CD14-positive monocyte (primary cell): Measurements from ENCODE around the gene FRMPD2. TPM values are rescaled to one million over a fixed set of nuclear protein-coding genes. Genes with fewer than 3 reads are reported as not detected.

Experiments used
- DNase-seq, 3 donors: peaks; one replicate each; pipeline ENCODE4 v3.0.0-alpha.2; 2011 to 2022
- H2AFZ ChIP-seq: 2 replicates; pipeline ENCODE4 v1.6.0; 2012; ENCODE audit warnings: mild to moderate bottlenecking, low read depth, low read length, inconsistent platforms; ENCODE audit not compliant: insufficient read depth, poor library complexity, severe bottlenecking
- H3K27ac ChIP-seq, 2 donors: 1 replicate in 1 of 2; 2 replicates in 1 of 2; pipeline ENCODE4 v1.5.1; 2012 to 2013; ENCODE audit warnings: low read length in 2 of 2, control low read depth in 1 of 2, inconsistent platforms in 1 of 2, low read depth in 1 of 2, mild to moderate bottlenecking in 1 of 2
- H3K27me3 ChIP-seq, 2 donors: one replicate each; pipeline versions ENCODE4 v1.6.0 to v1.6.1; 2011 to 2013; ENCODE audit warnings: low read length in 2 of 2; ENCODE audit not compliant: control insufficient read depth in 2 of 2, insufficient read depth in 2 of 2
- H3K36me3 ChIP-seq, 2 donors: replicated peaks in 1 of 2; 1 replicate in 1 of 2; 2 replicates in 1 of 2; pipeline versions ENCODE4 v1.5.1 to v1.6.1; 2012 to 2013; ENCODE audit warnings: low read length in 2 of 2, control low read depth in 1 of 2, inconsistent platforms in 1 of 2, mild to moderate bottlenecking in 1 of 2; ENCODE audit not compliant: insufficient read depth in 2 of 2, control insufficient read depth in 1 of 2
- H3K4me1 ChIP-seq, 2 donors: 1 replicate in 1 of 2; 2 replicates in 1 of 2; pipeline versions ENCODE4 v1.5.1 to v1.6.1; 2012 to 2013; ENCODE audit warnings: low read length in 2 of 2, control low read depth in 1 of 2, inconsistent platforms in 1 of 2, mild to moderate bottlenecking in 1 of 2, moderate library complexity in 1 of 2; ENCODE audit not compliant: insufficient read depth in 2 of 2, control insufficient read depth in 1 of 2
- H3K4me2 ChIP-seq: replicated peaks from 2 replicates; pipeline ENCODE3; 2012; ENCODE audit warnings: low read length, moderate library complexity, mild to moderate bottlenecking; ENCODE audit not compliant: poor library complexity, severe bottlenecking; ENCODE audit errors: extremely low read depth
- H3K4me3 ChIP-seq, 3 experiments: fragments of 200-600 bp in 1 of 3; sonication (generic) in 1 of 3; replicated peaks in 1 of 3; 1 replicate in 2 of 3; 2 replicates in 1 of 3; pipeline ENCODE4 v1.5.1; 2011 to 2013; ENCODE audit warnings: low read length in 3 of 3, mild to moderate bottlenecking in 3 of 3, control low read depth in 2 of 3, low read depth in 2 of 3, inconsistent platforms in 1 of 3, moderate library complexity in 1 of 3
- H3K79me2 ChIP-seq: 2 replicates; pipeline ENCODE4 v1.6.0; 2012; ENCODE audit warnings: mild to moderate bottlenecking, control low read depth, inconsistent platforms, low read length, moderate library complexity; ENCODE audit not compliant: insufficient read depth
- H3K9ac ChIP-seq: 2 replicates; pipeline ENCODE4 v1.6.0; 2017; ENCODE audit warnings: low read length, mild to moderate bottlenecking; ENCODE audit not compliant: insufficient read depth, poor library complexity, severe bottlenecking
- H3K9me3 ChIP-seq, 2 donors: replicated peaks in 1 of 2; 1 replicate in 1 of 2; 2 replicates in 1 of 2; pipeline versions ENCODE4 v1.5.1 to v1.6.1; 2012 to 2013; ENCODE audit warnings: low read length in 2 of 2, control low read depth in 1 of 2; ENCODE audit not compliant: control insufficient read depth in 1 of 2, insufficient read depth in 1 of 2
- H4K20me1 ChIP-seq: 2 replicates; pipeline ENCODE4 v1.6.0; 2012; ENCODE audit warnings: mild to moderate bottlenecking, low read length, control low read depth, moderate library complexity; ENCODE audit not compliant: insufficient read depth
- H3K27ac Mint-ChIP-seq, 7 donors: one replicate each; pipeline ENCODE4 v1.8.0; 2020; ENCODE audit warnings: mild to moderate bottlenecking in 7 of 7, mixed read lengths in 7 of 7, moderate library complexity in 6 of 7, inconsistent platforms in 2 of 7
- H3K27me3 Mint-ChIP-seq, 3 donors: one replicate each; pipeline ENCODE4 v1.8.0; 2021 to 2022; ENCODE audit warnings: low read depth in 3 of 3, mild to moderate bottlenecking in 3 of 3, mixed read lengths in 3 of 3, moderate library complexity in 3 of 3, inconsistent platforms in 1 of 3
- H3K36me3 Mint-ChIP-seq, 2 donors: one replicate each; pipeline ENCODE4 v1.8.0; 2020; ENCODE audit warnings: mixed read lengths in 2 of 2, inconsistent platforms in 1 of 2, mild to moderate bottlenecking in 1 of 2
- H3K4me1 Mint-ChIP-seq: one replicate; pipeline ENCODE4 v1.8.0; 2020; ENCODE audit warnings: mild to moderate bottlenecking, mixed read lengths
- H3K4me3 Mint-ChIP-seq, 2 donors: one replicate each; pipeline ENCODE4 v1.8.0; 2020; ENCODE audit warnings: mild to moderate bottlenecking in 2 of 2, mixed read lengths in 2 of 2, moderate library complexity in 1 of 2
- H3K9me3 Mint-ChIP-seq, 7 donors: one replicate each; pipeline ENCODE4 v1.8.0; 2020 to 2022; ENCODE audit warnings: mixed read lengths in 7 of 7, mild to moderate bottlenecking in 6 of 7, moderate library complexity in 6 of 7, inconsistent platforms in 2 of 7
- WGBS: methylation state at CpG from one replicate; pipeline ENCODE4 v1.1.5; 2013; ENCODE audit warnings: missing lambda C conversion rate; ENCODE audit not compliant: insufficient coverage; 5-methylcytosine and 5-hydroxymethylcytosine counted together
- intact Hi-C, 2 donors: fragments of 100-400 bp; cut with micrococcal nuclease; formaldehyde crosslinking; loops; one replicate each; pipeline versions ENCODE4 v1.15.0 to v1.15.1; 2023
- polyA plus RNA-seq, 3 donors: library from polyadenylated mRNA; depleted of rRNA in 1 of 3; unstranded in 2 of 3; stranded (reverse) in 1 of 3; fragments of 300-500 nt in 2 of 3; fragments of >200 nt in 1 of 3; fragmentation: Illumina TruSeq in 2 of 3; gene quantifications; 1 replicate in 2 of 3; 2 replicates in 1 of 3; pipeline ENCODE4 v1.2.3, GENCODE V29; 2012 to 2021
- TF ChIP-seq, protein P1 (sequence below): fragments of 200-600 bp; IDR thresholded peaks from one replicate; pipeline ENCODE4 v1.8.0; 2022; ENCODE audit warnings: antibody characterized with exemption, mild to moderate bottlenecking

Gene FRMPD2
- polyA plus RNA-seq, 3 donors, result not detected

DNA sequence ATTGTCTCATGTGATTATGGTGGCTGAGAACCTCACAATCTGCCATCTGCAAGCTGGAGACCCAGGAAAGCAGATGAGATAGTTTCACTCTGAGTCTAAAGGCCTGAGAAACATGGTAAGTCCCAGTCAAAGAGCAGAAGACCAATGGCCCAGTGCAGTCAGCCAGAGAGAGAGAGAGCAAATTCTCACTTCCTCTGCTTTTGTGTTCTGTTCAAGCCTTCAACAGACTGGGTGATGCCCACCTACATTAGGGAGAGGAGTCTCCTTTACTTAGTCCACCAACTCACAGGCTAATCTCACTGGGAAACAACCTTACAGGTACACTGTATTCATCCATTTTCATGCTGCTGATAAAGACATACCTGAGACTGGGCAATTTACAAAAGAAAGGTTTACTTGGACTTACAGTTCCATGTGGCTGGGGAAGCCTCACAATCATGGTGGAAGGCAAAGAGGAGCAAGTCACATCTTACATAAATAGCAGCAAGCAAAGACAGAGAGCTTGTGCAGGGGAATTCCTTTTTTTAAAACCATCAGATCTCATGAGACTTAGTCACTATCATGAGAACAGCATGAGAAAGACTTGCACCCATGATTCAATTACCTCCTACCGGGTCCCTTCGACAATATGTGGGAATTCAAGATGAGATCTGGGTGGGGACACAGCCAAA, 4.7 kb upstream of the FRMPD2 start:
- no peak overlapping the region for H3K27ac Mint-ChIP-seq
- Histone ChIP-seq H3K9me3 (peaks cover 0 to 3% of the 10 kb centered on the region in 2 donors), H3K27ac (no peak overlapping the region), H4K20me1 (no peaks in the 10 kb centered on the region), H3K79me2 (no peaks in the 10 kb centered on the region), H2AFZ (no peak overlapping the region), H3K4me2 (no peak overlapping the region), H3K4me1 (no peaks in the 10 kb centered on the region), H3K27me3 (no peaks in the 10 kb centered on the region), H3K9ac (no peak overlapping the region), H3K4me3 (no peak overlapping the region), H3K36me3 (no peaks in the 10 kb centered on the region)
- no peaks in the 10 kb centered on the region for H3K27me3 Mint-ChIP-seq
- DNase-seq, result no peak
- no peak overlapping the region for H3K4me3 Mint-ChIP-seq
- no peaks in the 10 kb centered on the region for H3K36me3 Mint-ChIP-seq
- H3K9me3 Mint-ChIP-seq, result peaks cover 5 to 21% (median 14%) of the 10 kb centered on the region in 7 donors
- no peaks in the 10 kb centered on the region for H3K4me1 Mint-ChIP-seq
- WGBS, result no CpG with 5 or more reads among the region's 2 CpGs
- intact Hi-C loops, result no loop called here
- TF ChIP-seq, protein P1, sequence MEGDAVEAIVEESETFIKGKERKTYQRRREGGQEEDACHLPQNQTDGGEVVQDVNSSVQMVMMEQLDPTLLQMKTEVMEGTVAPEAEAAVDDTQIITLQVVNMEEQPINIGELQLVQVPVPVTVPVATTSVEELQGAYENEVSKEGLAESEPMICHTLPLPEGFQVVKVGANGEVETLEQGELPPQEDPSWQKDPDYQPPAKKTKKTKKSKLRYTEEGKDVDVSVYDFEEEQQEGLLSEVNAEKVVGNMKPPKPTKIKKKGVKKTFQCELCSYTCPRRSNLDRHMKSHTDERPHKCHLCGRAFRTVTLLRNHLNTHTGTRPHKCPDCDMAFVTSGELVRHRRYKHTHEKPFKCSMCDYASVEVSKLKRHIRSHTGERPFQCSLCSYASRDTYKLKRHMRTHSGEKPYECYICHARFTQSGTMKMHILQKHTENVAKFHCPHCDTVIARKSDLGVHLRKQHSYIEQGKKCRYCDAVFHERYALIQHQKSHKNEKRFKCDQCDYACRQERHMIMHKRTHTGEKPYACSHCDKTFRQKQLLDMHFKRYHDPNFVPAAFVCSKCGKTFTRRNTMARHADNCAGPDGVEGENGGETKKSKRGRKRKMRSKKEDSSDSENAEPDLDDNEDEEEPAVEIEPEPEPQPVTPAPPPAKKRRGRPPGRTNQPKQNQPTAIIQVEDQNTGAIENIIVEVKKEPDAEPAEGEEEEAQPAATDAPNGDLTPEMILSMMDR, result no peak

DNA sequence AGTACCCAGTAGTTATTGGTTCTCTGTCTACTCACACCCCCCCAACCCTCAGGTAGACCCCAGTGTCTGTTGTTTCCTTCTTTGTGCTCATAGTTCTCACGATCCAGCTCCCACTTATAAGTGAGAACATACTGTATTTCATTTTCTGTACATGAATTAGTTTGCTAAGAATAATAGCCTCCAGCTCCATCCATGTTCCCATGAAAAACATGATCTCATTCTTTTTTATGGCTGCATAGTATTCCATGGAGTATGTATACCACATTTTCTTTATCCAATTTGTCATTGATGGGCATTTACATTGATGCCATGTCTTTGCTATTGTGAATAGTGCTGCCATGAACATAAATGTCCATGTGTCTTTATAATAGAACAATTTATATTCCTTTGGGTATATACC, 2.6 kb upstream of the FRMPD2 start:
- no peak overlapping the region for H3K27ac Mint-ChIP-seq
- Histone ChIP-seq H3K27ac (no peak overlapping the region), H3K27me3 (no peaks in the 10 kb centered on the region), H3K4me3 (no peak overlapping the region), H3K79me2 (no peaks in the 10 kb centered on the region), H4K20me1 (no peaks in the 10 kb centered on the region), H3K9me3 (no peaks in the 10 kb centered on the region), H3K4me2 (no peak overlapping the region), H3K36me3 (no peaks in the 10 kb centered on the region), H2AFZ (no peak overlapping the region), H3K9ac (no peak overlapping the region), H3K4me1 (no peaks in the 10 kb centered on the region)
- intact Hi-C loops, result no loop called here
- no peaks in the 10 kb centered on the region for H3K4me1 Mint-ChIP-seq
- no peaks in the 10 kb centered on the region for H3K36me3 Mint-ChIP-seq
- WGBS, result no CpG with 5 or more reads among the region's 1 CpG
- no peaks in the 10 kb centered on the region for H3K27me3 Mint-ChIP-seq
- H3K4me3 Mint-ChIP-seq, result no peak overlapping the region
- DNase-seq, result no peak
- H3K9me3 Mint-ChIP-seq, result peaks cover 0 to 14% (median 6%) of the 10 kb centered on the region in 7 donors
- TF ChIP-seq, protein P1, result no peak
